ENCODE results near the gene ANO5. TPM values are rescaled to one million over a fixed set of nuclear protein-coding genes. Genes with fewer than 3 reads are reported as not detected.
"Not testable (repeated sequence)": the region's sequence is repeated elsewhere in the genome, so short reads cannot be mapped to it uniquely, and the experiment has no call there.

ANO5 gene
- total RNA-seq, 1 experiment from 2014 or later = 4.3 TPM

- intact Hi-C loops (cut with micrococcal nuclease; ENCODE audit: unreplicated experiment) = no loop called here
- no TSS peak for BruUV-seq (replicated peaks)
- Mint-ChIP-seq H3K36me3 (ENCODE audit: insufficient read depth, unreplicated experiment) (no peaks in the 10 kb centered on the region), H3K4me1 (ENCODE audit: low read depth, unreplicated experiment) (no peaks in the 10 kb centered on the region), H3K9me3 (ENCODE audit: low read depth, unreplicated experiment) (no peaks in the 10 kb centered on the region), H3K27ac (ENCODE audit: unreplicated experiment) (no peak overlapping the region), H3K4me3 (ENCODE audit: low read depth, unreplicated experiment) (no peak overlapping the region), H3K27me3 (ENCODE audit: unreplicated experiment) (no peaks in the 10 kb centered on the region)
- no peak for TF ChIP-seq CTCF (IDR thresholded peaks at IDR 0.05; ENCODE audit: unreplicated experiment)
- CTCF ChIA-PET = no interaction called here
- DNase-seq = no peak
Measured at GRCh38 chr11:22263613-22264012, 70.7 kb downstream of the ANO5 start.

- H3K4me3 Mint-ChIP-seq (ENCODE audit: low read depth, unreplicated experiment); H3K36me3 Mint-ChIP-seq (ENCODE audit: insufficient read depth, unreplicated experiment); H3K27ac Mint-ChIP-seq (ENCODE audit: unreplicated experiment); BruUV-seq (replicated peaks); CTCF ChIA-PET; H3K9me3 Mint-ChIP-seq (ENCODE audit: low read depth, unreplicated experiment); DNase-seq; H3K4me1 Mint-ChIP-seq (ENCODE audit: low read depth, unreplicated experiment); H3K27me3 Mint-ChIP-seq (ENCODE audit: unreplicated experiment); intact Hi-C loops (cut with micrococcal nuclease; ENCODE audit: unreplicated experiment): not testable (repeated sequence)
Measured at GRCh38 chr11:22268983-22269624, 76.2 kb downstream of the ANO5 start.

- no TSS peak for BruUV-seq (replicated peaks)
- no peaks in the 10 kb centered on the region for H3K4me1 Mint-ChIP-seq (ENCODE audit: low read depth, unreplicated experiment)
Measured at GRCh38 chr11:22273781-22274180, 80.9 kb downstream of the ANO5 start.

GRCh38 chr11:22275600-22275999 lies 82.7 kb downstream of the ANO5 start:
- intact Hi-C loops (cut with micrococcal nuclease; ENCODE audit: unreplicated experiment) = no loop called here
- DNase-seq = no peak
- H3K9me3 Mint-ChIP-seq (ENCODE audit: low read depth, unreplicated experiment) = no peaks in the 10 kb centered on the region
- H3K36me3 Mint-ChIP-seq (ENCODE audit: insufficient read depth, unreplicated experiment) = no peaks in the 10 kb centered on the region
- no peak overlapping the region for H3K27ac Mint-ChIP-seq (ENCODE audit: unreplicated experiment)
- H3K4me1 Mint-ChIP-seq (ENCODE audit: low read depth, unreplicated experiment) = no peaks in the 10 kb centered on the region
- no peak overlapping the region for H3K4me3 Mint-ChIP-seq (ENCODE audit: low read depth, unreplicated experiment)
- CTCF ChIA-PET = no interaction called here
- BruUV-seq (replicated peaks) = no TSS peak
- no peaks in the 10 kb centered on the region for H3K27me3 Mint-ChIP-seq (ENCODE audit: unreplicated experiment)
- no peak for TF ChIP-seq CTCF (IDR thresholded peaks at IDR 0.05; ENCODE audit: unreplicated experiment)

More at GRCh38 chr11:22273781-22274180, 80.9 kb downstream of the ANO5 start:
- intact Hi-C loops (cut with micrococcal nuclease; ENCODE audit: unreplicated experiment) = no loop called here
- TF ChIP-seq CTCF (IDR thresholded peaks at IDR 0.05; ENCODE audit: unreplicated experiment) = no peak
- Mint-ChIP-seq H3K9me3 (ENCODE audit: low read depth, unreplicated experiment) (no peaks in the 10 kb centered on the region), H3K4me3 (ENCODE audit: low read depth, unreplicated experiment) (no peak overlapping the region), H3K36me3 (ENCODE audit: insufficient read depth, unreplicated experiment) (no peaks in the 10 kb centered on the region), H3K27me3 (ENCODE audit: unreplicated experiment) (no peaks in the 10 kb centered on the region), H3K27ac (ENCODE audit: unreplicated experiment) (no peak overlapping the region)
- CTCF ChIA-PET = no interaction called here
- no peak for DNase-seq

GRCh38 chr11:22276535-22276934 lies 83.7 kb downstream of the ANO5 start:
- no peaks in the 10 kb centered on the region for H3K27me3 Mint-ChIP-seq (ENCODE audit: unreplicated experiment)
- intact Hi-C loops (cut with micrococcal nuclease; ENCODE audit: unreplicated experiment) = no loop called here

GRCh38 chr11:22284991-22285390 lies 92.1 kb downstream of the ANO5 start:
- H3K9me3 Mint-ChIP-seq (ENCODE audit: low read depth, unreplicated experiment); H3K4me3 Mint-ChIP-seq (ENCODE audit: low read depth, unreplicated experiment); DNase-seq; H3K36me3 Mint-ChIP-seq (ENCODE audit: insufficient read depth, unreplicated experiment); H3K27me3 Mint-ChIP-seq (ENCODE audit: unreplicated experiment); intact Hi-C loops (cut with micrococcal nuclease; ENCODE audit: unreplicated experiment); CTCF ChIA-PET; BruUV-seq (replicated peaks); H3K27ac Mint-ChIP-seq (ENCODE audit: unreplicated experiment); H3K4me1 Mint-ChIP-seq (ENCODE audit: low read depth, unreplicated experiment): not testable (repeated sequence)

More at GRCh38 chr11:22276535-22276934, 83.7 kb downstream of the ANO5 start:
- TF ChIP-seq CTCF (IDR thresholded peaks at IDR 0.05; ENCODE audit: unreplicated experiment) = no peak
- CTCF ChIA-PET = no interaction called here
- no TSS peak for BruUV-seq (replicated peaks)
- DNase-seq = no peak
- Mint-ChIP-seq H3K36me3 (ENCODE audit: insufficient read depth, unreplicated experiment) (no peaks in the 10 kb centered on the region), H3K4me3 (ENCODE audit: low read depth, unreplicated experiment) (no peak overlapping the region), H3K9me3 (ENCODE audit: low read depth, unreplicated experiment) (no peaks in the 10 kb centered on the region), H3K4me1 (ENCODE audit: low read depth, unreplicated experiment) (no peaks in the 10 kb centered on the region), H3K27ac (ENCODE audit: unreplicated experiment) (no peak overlapping the region)

Measured in Calu3 (cell line).